Measurements from ENCODE around the gene PSMF1.

The PSMF1 gene

GRCh38 chr20:1102016-1102415, 16.4 kb upstream of the PSMF1 start:
- Histone ChIP-seq H3K9ac (ENCODE audit: low read length) (no peak overlapping the region), H3K36me3 (ENCODE audit: control insufficient read depth, insufficient read depth, low read length, severe bottlenecking) (no peaks in the 10 kb centered on the region), H3K4me3 (ENCODE audit: low read length) (no peak overlapping the region), H3K4me1 (ENCODE audit: control insufficient read depth, insufficient read depth, low read length) (no peaks in the 10 kb centered on the region), H3K27me3 (replicated peaks; ENCODE audit: control insufficient read depth, insufficient read depth, low read length) (peaks cover 3% of the 10 kb centered on the region), H3K9me3 (ENCODE audit: control insufficient read depth, low read length) (peaks cover 16% of the 10 kb centered on the region)
- DNase-seq (ENCODE audit: low read depth), result no peak

DNA sequence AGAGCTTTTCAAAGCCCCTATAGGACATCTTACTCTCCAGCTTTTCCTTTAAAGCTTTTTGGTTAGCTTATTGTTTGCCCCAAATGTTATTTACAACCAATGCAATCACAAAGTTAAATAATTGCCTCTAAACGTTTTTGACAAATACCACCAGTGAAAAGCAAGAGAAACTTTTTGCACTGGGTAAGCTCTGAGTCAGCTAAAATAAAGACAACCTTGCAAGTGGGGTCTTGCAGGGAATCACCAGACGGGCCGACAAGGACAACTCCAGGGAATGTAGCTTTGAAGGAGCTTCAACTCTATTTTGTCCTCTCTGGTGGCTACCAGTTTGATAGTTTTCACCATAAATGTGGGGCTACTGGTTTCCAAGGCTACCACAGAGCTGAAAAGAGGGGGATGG, 14.7 kb upstream of the PSMF1 start:
- H3K9ac ChIP-seq (ENCODE audit: low read length), result no peak overlapping the region
- no peaks in the 10 kb centered on the region for H3K36me3 ChIP-seq (ENCODE audit: control insufficient read depth, insufficient read depth, low read length, severe bottlenecking)
- DNase-seq (ENCODE audit: low read depth), result no peak
- H3K4me1 ChIP-seq (ENCODE audit: control insufficient read depth, insufficient read depth, low read length), result no peaks in the 10 kb centered on the region
- H3K4me3 ChIP-seq (ENCODE audit: low read length), result no peak overlapping the region
- peaks cover 12% of the 10 kb centered on the region for H3K9me3 ChIP-seq (ENCODE audit: control insufficient read depth, low read length)
- peaks cover 3% of the 10 kb centered on the region for H3K27me3 ChIP-seq (replicated peaks; ENCODE audit: control insufficient read depth, insufficient read depth, low read length)

- peaks cover 12% of the 10 kb centered on the region for H3K9me3 ChIP-seq (ENCODE audit: control insufficient read depth, low read length)
- no peak for DNase-seq (ENCODE audit: low read depth)
- no peaks in the 10 kb centered on the region for H3K4me1 ChIP-seq (ENCODE audit: control insufficient read depth, insufficient read depth, low read length)
- no peaks in the 10 kb centered on the region for H3K36me3 ChIP-seq (ENCODE audit: control insufficient read depth, insufficient read depth, low read length, severe bottlenecking)
- H3K4me3 ChIP-seq (ENCODE audit: low read length), result no peak overlapping the region
- no peak overlapping the region for H3K9ac ChIP-seq (ENCODE audit: low read length)
- peaks cover 3% of the 10 kb centered on the region for H3K27me3 ChIP-seq (replicated peaks; ENCODE audit: control insufficient read depth, insufficient read depth, low read length)
These were observed 12.7 kb upstream of the PSMF1 start for GRCh38 chr20:1105599-1106194.

GRCh38 chr20:1107176-1107575, 11.2 kb upstream of the PSMF1 start:
- DNase-seq (ENCODE audit: low read depth), result no peak
- Histone ChIP-seq H3K4me3 (ENCODE audit: low read length) (no peak overlapping the region), H3K27me3 (replicated peaks; ENCODE audit: control insufficient read depth, insufficient read depth, low read length) (peaks cover 3% of the 10 kb centered on the region), H3K36me3 (ENCODE audit: control insufficient read depth, insufficient read depth, low read length, severe bottlenecking) (no peaks in the 10 kb centered on the region), H3K9me3 (ENCODE audit: control insufficient read depth, low read length) (peaks cover 5% of the 10 kb centered on the region), H3K4me1 (ENCODE audit: control insufficient read depth, insufficient read depth, low read length) (no peaks in the 10 kb centered on the region), H3K9ac (ENCODE audit: low read length) (no peak overlapping the region)

GRCh38 chr20:1108437-1108920, 9.9 kb upstream of the PSMF1 start:
- Histone ChIP-seq H3K9ac (ENCODE audit: low read length) (no peak overlapping the region), H3K9me3 (ENCODE audit: control insufficient read depth, low read length) (no peaks in the 10 kb centered on the region), H3K4me1 (ENCODE audit: control insufficient read depth, insufficient read depth, low read length) (no peaks in the 10 kb centered on the region), H3K4me3 (ENCODE audit: low read length) (no peak overlapping the region), H3K27me3 (replicated peaks; ENCODE audit: control insufficient read depth, insufficient read depth, low read length) (peaks cover 3% of the 10 kb centered on the region), H3K36me3 (ENCODE audit: control insufficient read depth, insufficient read depth, low read length, severe bottlenecking) (no peaks in the 10 kb centered on the region)
- DNase-seq (ENCODE audit: low read depth), result peak; percentile 75

GRCh38 chr20:1112908-1113307, 5.5 kb upstream of the PSMF1 start:
- no peak for DNase-seq (ENCODE audit: low read depth)
- H3K4me3 ChIP-seq (ENCODE audit: low read length), result no peak overlapping the region
- H3K36me3 ChIP-seq (ENCODE audit: control insufficient read depth, insufficient read depth, low read length, severe bottlenecking), result no peaks in the 10 kb centered on the region
- H3K4me1 ChIP-seq (ENCODE audit: control insufficient read depth, insufficient read depth, low read length), result peaks cover 4% of the 10 kb centered on the region
- H3K9me3 ChIP-seq (ENCODE audit: control insufficient read depth, low read length), result no peaks in the 10 kb centered on the region
- no peaks in the 10 kb centered on the region for H3K27me3 ChIP-seq (replicated peaks; ENCODE audit: control insufficient read depth, insufficient read depth, low read length)
- H3K9ac ChIP-seq (ENCODE audit: low read length), result no peak overlapping the region

- Histone ChIP-seq H3K9me3 (ENCODE audit: control insufficient read depth, low read length) (no peaks in the 10 kb centered on the region), H3K4me3 (ENCODE audit: low read length) (peak overlapping the region; percentile 99), H3K27me3 (replicated peaks; ENCODE audit: control insufficient read depth, insufficient read depth, low read length) (no peaks in the 10 kb centered on the region), H3K9ac (ENCODE audit: low read length) (peak overlapping the region; percentile 92), H3K36me3 (ENCODE audit: control insufficient read depth, insufficient read depth, low read length, severe bottlenecking) (no peaks in the 10 kb centered on the region), H3K4me1 (ENCODE audit: control insufficient read depth, insufficient read depth, low read length) (peaks cover 45% of the 10 kb centered on the region)
- DNase-seq (ENCODE audit: low read depth), result no peak
These were observed 432 bp upstream of the PSMF1 start for GRCh38 chr20:1118004-1118335.

DNA sequence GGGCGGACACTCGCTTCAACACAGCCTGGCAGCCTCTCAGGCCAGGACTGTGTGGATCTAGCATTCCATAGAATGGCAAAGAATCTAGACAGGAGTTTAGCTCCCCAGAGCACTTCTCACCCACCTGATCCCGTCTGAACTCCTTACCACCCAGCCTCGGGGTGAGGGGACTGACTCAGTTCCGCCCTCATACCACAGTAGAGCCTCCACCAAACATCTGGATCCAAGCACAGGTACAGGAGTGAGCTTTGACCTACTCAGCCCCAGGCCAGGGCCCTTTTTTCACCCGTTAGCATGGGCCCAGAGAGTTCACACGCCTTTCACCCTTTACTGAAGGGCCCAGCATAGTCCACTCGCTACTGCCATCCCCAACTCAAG, 715 bp downstream of the PSMF1 start:
- H3K9me3 ChIP-seq (ENCODE audit: control insufficient read depth, low read length), result no peaks in the 10 kb centered on the region
- no peak for DNase-seq (ENCODE audit: low read depth)
- H3K36me3 ChIP-seq (ENCODE audit: control insufficient read depth, insufficient read depth, low read length, severe bottlenecking), result no peaks in the 10 kb centered on the region
- H3K27me3 ChIP-seq (replicated peaks; ENCODE audit: control insufficient read depth, insufficient read depth, low read length), result no peaks in the 10 kb centered on the region
- H3K9ac ChIP-seq (ENCODE audit: low read length), result peak overlapping the region; percentile 92
- peaks cover 56% of the 10 kb centered on the region for H3K4me1 ChIP-seq (ENCODE audit: control insufficient read depth, insufficient read depth, low read length)
- H3K4me3 ChIP-seq (ENCODE audit: low read length), result peak overlapping the region; percentile 99

DNA sequence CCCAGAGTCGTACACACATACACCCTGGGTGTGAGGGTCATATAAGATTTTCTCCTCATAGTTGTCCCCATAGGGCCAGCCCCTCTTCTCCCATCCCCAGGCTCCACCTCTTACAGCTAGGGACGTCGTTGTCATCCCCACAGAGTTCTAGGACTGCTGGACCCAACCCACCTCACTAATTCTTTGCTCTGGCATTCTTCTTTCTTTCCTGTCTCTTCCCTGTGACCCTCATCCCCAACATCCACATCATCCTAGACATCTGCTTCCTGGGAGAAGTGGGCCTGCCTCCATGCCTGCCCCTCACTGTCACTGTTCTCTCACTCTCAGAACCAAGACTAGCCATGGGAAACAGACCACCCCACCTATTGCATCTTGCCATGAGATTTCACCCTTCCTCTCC, 1.1 kb downstream of the PSMF1 start:
- no peaks in the 10 kb centered on the region for H3K9me3 ChIP-seq (ENCODE audit: control insufficient read depth, low read length)
- H3K36me3 ChIP-seq (ENCODE audit: control insufficient read depth, insufficient read depth, low read length, severe bottlenecking), result peaks cover 4% of the 10 kb centered on the region
- DNase-seq (ENCODE audit: low read depth), result no peak
- H3K9ac ChIP-seq (ENCODE audit: low read length), result peak overlapping the region; percentile 92
- H3K4me3 ChIP-seq (ENCODE audit: low read length), result peak overlapping the region; percentile 99
- peaks cover 59% of the 10 kb centered on the region for H3K4me1 ChIP-seq (ENCODE audit: control insufficient read depth, insufficient read depth, low read length)
- H3K27me3 ChIP-seq (replicated peaks; ENCODE audit: control insufficient read depth, insufficient read depth, low read length), result no peaks in the 10 kb centered on the region

DNA sequence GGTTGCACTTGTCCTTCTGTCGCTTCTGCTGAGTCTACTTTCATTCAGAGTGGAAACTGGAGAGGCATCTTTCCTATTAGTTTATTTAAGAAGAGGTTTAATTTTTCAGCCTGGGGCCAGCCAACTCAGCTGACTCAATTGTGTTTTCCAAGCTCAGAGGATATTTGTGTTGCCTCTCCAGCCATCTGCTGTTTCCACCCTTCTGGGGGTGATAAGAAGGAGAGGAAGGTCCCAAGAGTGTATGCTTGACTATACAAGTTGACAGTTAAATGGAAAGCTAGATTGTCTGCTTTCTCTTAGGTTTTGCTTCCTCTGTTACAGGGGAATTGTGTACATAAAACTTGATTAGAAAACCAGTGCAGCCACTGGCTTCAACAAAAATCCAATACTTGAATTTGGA, 3.0 kb downstream of the PSMF1 start:
- Histone ChIP-seq H3K4me3 (ENCODE audit: low read length) (no peak overlapping the region), H3K27me3 (replicated peaks; ENCODE audit: control insufficient read depth, insufficient read depth, low read length) (no peaks in the 10 kb centered on the region), H3K9ac (ENCODE audit: low read length) (no peak overlapping the region), H3K9me3 (ENCODE audit: control insufficient read depth, low read length) (no peaks in the 10 kb centered on the region), H3K36me3 (ENCODE audit: control insufficient read depth, insufficient read depth, low read length, severe bottlenecking) (peaks cover 23% of the 10 kb centered on the region), H3K4me1 (ENCODE audit: control insufficient read depth, insufficient read depth, low read length) (peaks cover 59% of the 10 kb centered on the region)
- DNase-seq (ENCODE audit: low read depth), result no peak

- Histone ChIP-seq H3K9ac (ENCODE audit: low read length) (peak overlapping the region; percentile 57), H3K4me1 (ENCODE audit: control insufficient read depth, insufficient read depth, low read length) (peaks cover 57% of the 10 kb centered on the region), H3K36me3 (ENCODE audit: control insufficient read depth, insufficient read depth, low read length, severe bottlenecking) (peaks cover 35% of the 10 kb centered on the region), H3K9me3 (ENCODE audit: control insufficient read depth, low read length) (no peaks in the 10 kb centered on the region), H3K4me3 (ENCODE audit: low read length) (peak overlapping the region; percentile 72), H3K27me3 (replicated peaks; ENCODE audit: control insufficient read depth, insufficient read depth, low read length) (no peaks in the 10 kb centered on the region)
- DNase-seq (ENCODE audit: low read depth), result peak; percentile 71
These were observed 4.2 kb downstream of the PSMF1 start for GRCh38 chr20:1122388-1123315.
